GM18508 (cell line): ENCODE results near the gene CTCFL.
"Not testable (repeated sequence)": the region's sequence is repeated elsewhere in the genome, so short reads cannot be mapped to it uniquely, and the experiment has no call there.

Source experiments
- ATAC-seq: cut with Tn5 transposase; IDR thresholded peaks from one replicate; pipeline ENCODE4 v1.9.1; 2021; ENCODE audit warnings: moderate number of reproducible peaks; ENCODE audit not compliant: insufficient read depth, unreplicated experiment

CTCFL gene

GRCh38 chr20:57491373-57491772 lies 33.6 kb downstream of the CTCFL start:
- ATAC-seq, result no peak

GRCh38 chr20:57488277-57488676 lies 36.7 kb downstream of the CTCFL start:
- not testable (repeated sequence) for ATAC-seq

GRCh38 chr20:57485770-57486169 lies 39.2 kb downstream of the CTCFL start:
- ATAC-seq, result no peak

GRCh38 chr20:57484772-57485171 lies 40.2 kb downstream of the CTCFL start:
- ATAC-seq, result no peak

- no peak for ATAC-seq
These were observed 41.5 kb downstream of the CTCFL start for GRCh38 chr20:57483287-57484050.

- no peak for ATAC-seq
These were observed 42.1 kb downstream of the CTCFL start for GRCh38 chr20:57482796-57483195.

- ATAC-seq, result no peak
These were observed 42.8 kb downstream of the CTCFL start for GRCh38 chr20:57482148-57482547.

GRCh38 chr20:57481281-57481711 lies 43.6 kb downstream of the CTCFL start:
- ATAC-seq, result peak; percentile 13

GRCh38 chr20:57480444-57481160 lies 44.3 kb downstream of the CTCFL start:
- ATAC-seq, result peak; percentile 55

GRCh38 chr20:57479196-57479595 lies 45.7 kb downstream of the CTCFL start:
- ATAC-seq, result no peak

- ATAC-seq, result no peak
These were observed 46.8 kb downstream of the CTCFL start for GRCh38 chr20:57478176-57478575.

- ATAC-seq, result no peak
These were observed 48.1 kb downstream of the CTCFL start for GRCh38 chr20:57476641-57477461.

- peak; percentile 34 for ATAC-seq
These were observed 48.8 kb downstream of the CTCFL start for GRCh38 chr20:57476084-57476526.

- no peak for ATAC-seq
These were observed 49.4 kb downstream of the CTCFL start for GRCh38 chr20:57475388-57476083.

GRCh38 chr20:57474816-57475215 lies 50.1 kb downstream of the CTCFL start:
- no peak for ATAC-seq

GRCh38 chr20:57474205-57474604 lies 50.7 kb downstream of the CTCFL start:
- no peak for ATAC-seq

- no peak for ATAC-seq
These were observed 51.5 kb downstream of the CTCFL start for GRCh38 chr20:57473246-57474048.

GRCh38 chr20:57472474-57472873 lies 52.5 kb downstream of the CTCFL start:
- not testable (repeated sequence) for ATAC-seq
